Right renal cortex interstitium (tissue), 3 donors: ENCODE measurements around the gene RGL4. TPM values are rescaled to one million over a fixed set of nuclear protein-coding genes. Genes with fewer than 3 reads are reported as not detected.

ENCODE experiments used
- DNase-seq, 3 donors: peaks; one replicate each; pipeline ENCODE4 v3.0.0-alpha.2; 2013; ENCODE audit warnings: low read depth in 3 of 3, low spot score in 2 of 3
- polyA plus RNA-seq, 3 donors: library from polyadenylated mRNA; unstranded; fragments of 120-200 nt; gene quantifications; one replicate each; pipeline ENCODE4 v1.2.1, GENCODE V29; 2013; ENCODE audit not compliant: insufficient read length in 3 of 3

RGL4 gene
- polyA plus RNA-seq, 3 donors = 1.8 to 3.1 (median 2.1) TPM

DNA sequence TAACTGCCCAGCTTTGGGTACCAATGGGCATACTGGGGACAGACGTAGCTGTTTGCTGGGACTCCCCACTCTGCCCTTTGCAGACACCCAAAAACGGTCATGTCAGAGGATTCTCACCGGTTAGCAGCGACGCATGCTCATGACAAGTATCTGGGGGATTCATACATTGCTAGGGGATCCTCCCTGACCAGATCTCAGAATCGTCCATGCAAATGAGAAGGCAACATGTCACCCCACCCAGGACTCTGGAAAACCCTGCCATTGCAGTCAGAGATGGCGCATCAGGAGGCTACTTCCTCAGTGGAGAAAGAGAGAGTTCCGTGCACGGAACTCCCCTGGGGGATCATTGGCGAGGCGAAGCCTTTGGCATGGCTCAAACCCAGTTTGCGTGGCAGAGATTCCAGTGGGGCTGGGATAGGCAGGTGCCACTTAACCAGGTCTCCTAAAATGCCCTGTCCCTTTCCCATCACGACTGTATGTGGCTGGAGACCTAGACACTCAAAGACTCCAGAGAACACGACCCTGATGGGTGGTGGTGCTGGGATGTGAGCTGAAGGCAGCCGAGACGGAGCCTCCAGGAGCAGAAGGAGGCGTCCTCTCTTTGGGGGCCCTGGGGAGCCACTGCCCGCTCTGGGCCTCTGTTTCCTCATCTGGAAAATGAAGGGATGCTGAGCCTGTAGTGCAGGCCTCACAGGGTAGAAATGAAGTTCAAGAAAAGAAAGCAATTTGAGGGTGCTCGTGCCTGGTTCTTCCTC lies 4.9 kb downstream of the RGL4 start:
- no peak for DNase-seq

DNA sequence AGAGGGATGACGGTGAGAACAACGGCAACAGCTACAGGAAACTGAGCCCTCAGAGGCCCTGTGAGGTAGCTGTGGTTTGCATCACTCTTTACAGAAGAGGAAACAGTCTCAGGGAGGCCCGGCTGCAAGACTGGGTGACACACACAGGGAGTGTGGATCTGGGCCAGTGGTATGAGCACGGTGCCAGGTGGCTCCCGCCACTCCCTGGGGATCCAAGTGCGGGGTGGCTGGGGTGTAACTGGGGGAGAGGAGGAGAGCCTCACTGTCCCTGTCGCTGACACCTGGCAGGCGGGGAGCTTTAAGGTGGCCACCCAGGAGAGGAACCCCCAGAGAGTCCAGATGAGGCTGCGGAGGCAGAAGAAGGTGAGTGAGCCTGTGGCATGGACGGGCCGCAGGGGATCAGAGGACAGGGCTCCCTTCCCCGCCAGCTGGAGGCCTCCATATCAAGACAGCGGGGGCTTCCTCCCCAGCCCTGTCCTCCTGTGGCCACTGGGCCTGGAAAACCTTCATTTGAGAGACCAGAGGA lies 5.6 kb downstream of the RGL4 start:
- DNase-seq = no peak

DNA sequence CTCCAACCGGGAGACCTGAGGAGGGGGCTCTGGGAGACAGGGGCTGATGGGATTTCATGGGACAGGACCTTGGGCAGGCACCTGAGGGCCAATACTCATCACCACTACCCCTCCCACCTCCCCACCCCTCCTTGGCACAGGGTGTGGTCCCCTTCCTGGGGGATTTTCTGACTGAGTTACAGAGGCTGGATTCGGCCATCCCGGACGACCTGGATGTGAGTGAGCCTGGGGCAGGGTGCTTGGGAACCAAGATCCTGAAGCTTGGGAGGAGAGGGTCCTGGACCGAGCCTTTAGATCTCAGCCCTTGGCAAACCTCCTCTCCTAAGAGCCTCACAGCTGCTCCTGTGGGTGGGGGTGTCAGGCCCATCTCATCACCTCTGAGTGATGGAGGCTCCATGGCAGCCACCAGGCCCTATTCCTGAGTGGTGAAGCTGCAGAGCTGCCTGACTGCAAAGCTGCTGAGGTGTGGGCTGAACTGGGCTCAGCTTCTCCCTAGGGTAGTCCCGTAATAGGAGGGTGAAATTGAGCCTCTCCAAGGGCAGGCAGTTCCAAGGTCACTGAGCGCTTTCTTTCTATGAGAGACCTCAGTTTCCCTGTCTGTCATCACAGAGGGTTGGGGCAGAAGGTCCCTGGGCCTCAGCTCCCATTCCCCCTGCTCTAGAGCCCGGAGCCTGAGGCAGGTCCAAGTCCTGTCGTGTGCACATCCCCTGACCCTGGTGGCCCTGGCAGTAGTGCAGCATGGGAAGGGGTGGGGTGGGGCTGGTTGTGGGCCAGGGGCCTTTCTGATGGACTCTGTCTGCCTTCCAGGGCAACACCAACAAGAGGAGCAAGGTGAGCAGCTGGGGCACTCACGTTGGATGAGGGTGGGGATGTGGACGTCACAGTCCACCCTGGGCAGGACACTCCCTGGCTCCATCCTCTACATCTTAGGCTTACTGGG lies 6.5 kb downstream of the RGL4 start:
- DNase-seq = no peak

DNA sequence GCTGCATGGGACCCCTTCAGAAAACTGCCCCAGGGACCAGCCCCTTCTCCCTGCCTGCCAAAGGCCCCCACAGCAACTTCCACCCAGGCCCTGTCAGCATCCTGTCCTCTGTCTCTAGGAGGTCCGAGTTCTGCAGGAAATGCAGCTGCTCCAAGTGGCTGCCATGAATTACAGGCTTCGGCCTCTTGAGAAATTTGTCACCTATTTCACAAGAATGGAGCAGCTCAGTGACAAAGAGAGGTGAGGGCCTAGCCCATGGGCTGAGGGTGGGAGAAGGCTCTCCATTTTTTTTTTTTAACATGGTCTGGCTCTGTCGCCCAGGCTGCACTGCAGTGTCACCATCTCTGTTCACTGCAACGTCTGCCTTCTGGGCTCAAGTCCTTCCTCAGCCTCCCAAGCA lies 7.3 kb downstream of the RGL4 start:
- DNase-seq = no peak

DNA sequence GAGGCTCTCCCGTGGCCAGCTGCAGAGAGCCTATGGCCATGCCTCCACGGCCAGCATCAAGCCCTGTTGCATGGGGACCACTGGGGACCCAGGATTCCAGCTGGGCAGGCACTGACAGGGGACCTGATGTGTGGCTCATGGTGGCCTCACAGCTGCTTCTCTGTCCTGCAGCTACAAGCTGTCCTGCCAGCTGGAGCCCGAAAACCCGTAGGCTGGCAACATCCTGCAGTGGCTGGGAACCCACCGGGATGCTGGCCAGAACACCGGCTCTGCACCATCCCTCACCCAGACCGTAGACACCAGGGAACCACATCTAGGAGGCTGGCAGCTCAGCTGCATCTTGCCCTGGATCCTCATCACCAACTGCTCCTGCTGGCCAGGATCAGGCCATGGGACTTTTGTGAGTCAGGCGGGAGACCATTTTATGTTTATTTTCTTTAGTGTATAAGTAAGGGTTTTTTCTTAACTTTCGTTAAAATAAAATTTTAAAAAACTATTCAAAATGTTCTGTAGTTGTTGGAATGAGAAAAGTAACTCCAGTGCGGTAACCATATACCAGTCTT lies 7.9 kb downstream of the RGL4 start:
- DNase-seq = no peak

DNA sequence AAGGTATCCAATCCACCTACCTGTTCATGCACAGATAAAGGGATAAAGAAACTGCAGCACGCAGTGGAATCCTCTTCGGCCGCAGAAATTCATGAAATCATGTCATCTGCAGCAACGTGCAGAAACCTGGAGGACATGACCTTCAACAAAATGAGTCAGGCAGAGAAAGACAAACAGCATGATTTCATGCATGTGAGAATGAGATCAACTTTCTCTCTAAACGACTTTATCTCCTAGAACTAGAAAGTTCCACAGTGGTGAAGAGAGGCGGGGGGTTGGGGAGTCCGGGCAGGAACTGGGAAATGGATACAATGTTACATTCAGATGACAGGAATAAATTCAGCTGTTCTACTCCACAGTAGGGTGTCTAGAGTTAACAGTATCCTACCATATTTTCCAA lies 9.9 kb downstream of the RGL4 start:
- no peak for DNase-seq

DNA sequence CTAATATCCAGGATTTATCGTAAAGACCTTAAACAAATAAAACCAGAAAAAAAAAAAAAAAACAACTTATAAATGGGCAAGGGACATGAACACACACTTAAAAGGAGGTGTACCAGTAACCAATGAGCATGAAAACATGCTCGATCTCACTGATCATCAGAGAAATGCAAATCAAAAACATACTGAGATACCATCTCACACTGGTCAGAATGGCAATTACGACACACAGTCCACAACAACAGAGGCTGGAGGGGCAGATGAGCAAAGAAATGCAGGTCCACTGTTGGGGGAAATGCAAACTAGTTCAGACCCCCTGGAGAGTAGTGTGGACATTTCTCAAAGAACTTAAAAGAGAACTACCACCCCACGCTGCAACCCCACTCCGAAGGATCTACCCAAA lies 13.2 kb downstream of the RGL4 start:
- no peak for DNase-seq

DNA sequence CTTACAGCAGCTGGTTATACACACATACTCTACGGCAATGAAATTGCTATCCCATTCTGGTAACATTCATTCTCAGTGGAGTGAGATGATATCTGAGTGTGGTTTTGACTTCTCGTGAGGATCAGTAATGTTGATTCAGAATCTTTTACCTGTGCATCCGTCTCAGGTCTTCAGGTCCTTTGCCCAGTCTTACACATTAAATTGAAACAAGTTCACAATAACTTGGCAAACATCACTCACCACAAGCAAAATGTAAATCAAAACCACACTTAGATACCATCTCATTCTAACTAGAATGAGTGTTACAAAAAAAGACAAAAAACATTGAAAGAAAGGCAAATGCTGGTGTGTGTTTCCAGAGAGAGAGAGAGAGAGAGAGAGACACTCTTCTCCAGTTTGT lies 14.0 kb downstream of the RGL4 start:
- DNase-seq = no peak

DNA sequence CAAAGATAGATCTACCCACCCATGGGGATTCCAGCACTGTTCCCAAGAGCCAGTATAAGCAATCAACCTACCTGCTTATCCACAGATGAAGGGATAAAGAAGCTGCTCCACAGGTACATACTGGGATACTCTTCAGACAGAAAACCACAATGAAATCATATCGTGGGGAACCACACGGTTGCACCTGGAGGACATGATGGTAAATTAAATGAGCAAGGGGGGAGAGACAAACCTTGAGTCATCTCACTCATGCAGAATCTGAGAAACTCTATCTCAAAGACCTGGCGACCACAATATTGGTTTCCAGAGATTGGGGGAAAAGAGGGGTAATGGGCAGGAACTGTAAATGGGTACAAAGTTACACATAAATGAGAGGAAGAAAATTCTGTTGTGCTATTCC lies 14.5 kb downstream of the RGL4 start:
- DNase-seq = no peak

DNA sequence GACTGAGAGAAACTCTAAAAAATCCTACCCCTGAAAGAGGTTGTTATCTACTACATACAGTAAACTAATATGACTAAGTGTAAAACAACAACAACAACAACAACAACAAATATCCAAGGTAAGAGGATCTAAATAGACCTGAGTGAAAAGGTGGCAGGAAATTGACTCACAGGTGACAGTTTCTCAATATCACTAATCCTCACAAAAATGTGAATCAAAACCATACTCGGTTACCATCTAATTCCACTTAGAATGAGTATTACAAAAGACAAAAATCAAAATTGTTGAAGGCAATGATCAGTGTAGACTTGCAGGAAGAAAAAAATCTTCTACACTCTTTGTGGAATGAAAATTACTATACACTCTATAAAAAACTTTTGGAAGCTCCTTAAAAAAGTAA lies 17.5 kb downstream of the RGL4 start:
- DNase-seq = no peak

DNA sequence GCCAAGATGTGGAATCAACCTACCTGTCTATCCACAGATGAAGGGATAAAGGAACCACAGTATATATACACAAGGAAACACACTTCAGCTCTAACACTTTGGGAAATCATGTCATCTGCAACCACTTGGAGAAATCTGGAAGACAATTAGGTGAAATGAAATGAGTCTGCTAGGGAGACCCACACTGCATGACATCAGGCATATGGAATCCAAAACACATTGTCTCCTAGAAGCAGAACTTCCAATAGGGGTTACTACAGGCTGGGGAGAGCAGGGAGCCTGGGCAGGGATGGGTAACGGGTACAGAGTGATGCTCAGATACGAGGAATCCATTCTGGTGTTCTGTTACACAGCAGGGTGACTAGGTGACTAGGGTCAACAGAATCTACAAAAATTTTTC lies 18.3 kb downstream of the RGL4 start:
- DNase-seq = no peak

DNA sequence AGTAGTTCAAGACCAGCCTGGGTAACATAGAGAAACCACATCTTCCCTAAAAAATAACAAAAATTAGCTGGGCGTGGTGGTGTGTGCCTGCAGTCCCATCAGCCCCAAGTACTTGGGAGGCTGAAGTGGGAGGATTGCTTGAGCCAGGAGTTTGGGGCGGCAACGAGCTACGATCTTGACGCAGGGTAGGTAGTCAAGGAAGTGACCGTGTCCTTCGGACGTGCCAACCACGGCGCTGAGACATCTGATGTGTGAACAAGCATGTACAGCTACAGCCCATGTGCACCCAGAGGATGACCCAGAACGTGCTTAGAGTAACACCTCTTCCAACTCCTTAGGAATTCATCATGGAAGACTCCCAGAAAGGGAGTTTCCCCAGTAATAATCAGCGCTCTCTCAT lies 21.4 kb downstream of the RGL4 start:
- DNase-seq = no peak

DNA sequence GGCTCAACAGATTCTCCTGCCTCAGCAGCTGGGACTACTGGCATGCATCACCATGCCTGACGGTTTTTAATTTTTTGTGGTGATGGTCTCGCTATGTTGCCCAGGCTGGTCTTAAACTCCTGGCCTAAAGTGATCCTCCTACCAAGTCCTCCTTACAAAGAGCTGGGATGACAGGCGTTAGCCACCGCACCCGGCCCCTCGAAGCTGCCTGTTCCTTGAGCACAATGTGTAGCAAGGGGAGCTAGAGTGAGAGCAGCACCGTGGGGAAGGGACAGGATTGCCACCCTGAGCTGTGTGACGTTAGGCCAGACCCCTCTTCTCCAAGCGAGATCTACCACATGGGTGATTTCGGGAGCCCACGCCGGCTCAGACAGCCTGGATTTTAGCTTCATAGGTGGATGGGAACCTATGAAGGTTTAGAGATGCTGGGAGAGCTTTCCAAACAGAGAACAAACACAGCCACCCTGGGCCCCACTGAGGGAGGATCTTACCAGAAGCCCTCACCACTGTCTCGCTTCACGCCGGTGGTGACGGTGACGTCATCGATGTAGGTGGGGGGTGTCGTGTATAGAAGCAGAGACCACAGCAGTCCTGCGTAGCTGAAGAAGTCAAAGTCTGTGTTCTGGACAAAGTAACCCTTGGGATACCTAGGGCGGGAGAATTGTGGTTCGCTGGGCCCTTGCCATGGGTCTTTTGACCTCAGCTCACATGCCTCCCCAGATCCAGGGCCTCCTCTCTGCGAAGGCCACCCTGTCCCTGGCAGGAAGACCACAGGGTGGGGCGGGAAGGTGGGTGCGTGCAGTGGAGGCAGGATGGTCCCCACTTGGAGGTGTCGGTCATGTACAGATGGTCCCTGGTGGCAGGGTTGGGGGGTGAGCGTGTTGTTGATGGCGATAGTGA lies 23.1 kb downstream of the RGL4 start:
- DNase-seq = no peak

DNA sequence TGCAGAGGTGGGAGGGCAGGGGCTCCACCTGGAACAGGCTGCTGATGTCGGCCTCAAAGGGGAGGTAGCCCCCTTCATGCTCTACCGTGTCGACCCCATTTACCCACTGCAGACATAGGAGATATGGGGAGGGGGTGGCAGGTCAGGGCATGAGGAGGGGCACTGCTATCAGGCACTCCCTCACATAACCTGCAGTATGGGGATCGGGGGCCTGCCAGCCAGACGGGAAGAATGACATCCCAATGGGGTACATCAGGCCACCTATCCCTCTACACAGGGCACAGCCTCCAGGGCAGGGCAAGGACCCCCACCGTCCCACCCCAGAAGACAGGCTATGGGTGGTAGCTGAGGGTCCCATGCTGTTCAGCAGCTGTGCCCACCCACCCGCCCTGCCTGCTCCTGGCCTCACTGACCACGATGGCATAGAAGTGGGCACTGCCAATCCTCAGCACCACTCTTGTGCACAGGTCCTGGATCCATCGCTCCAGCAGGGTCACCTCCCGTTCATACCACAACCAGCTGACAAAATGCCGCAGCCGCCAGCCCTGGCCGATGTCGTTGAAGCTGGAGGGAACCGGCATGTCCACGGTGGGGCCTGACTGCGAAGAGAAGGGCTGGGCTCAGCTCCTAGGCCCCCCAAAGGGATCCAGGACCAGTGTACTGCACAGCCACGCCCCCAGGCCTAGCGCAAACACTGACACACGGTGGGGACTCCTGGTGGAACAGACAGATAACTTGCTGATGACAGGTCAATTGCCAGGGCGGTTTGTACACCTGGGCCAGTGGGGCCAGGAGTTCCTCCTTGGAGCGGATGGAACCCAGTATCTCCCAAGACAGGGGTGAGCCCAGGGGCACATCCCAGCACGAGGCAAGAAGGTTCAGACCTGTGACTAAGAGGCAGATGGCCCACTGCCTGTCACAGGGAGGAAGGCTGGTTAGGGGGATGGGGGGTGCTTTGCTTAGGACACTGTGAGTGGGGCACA lies 24.1 kb downstream of the RGL4 start:
- no peak for DNase-seq

DNA sequence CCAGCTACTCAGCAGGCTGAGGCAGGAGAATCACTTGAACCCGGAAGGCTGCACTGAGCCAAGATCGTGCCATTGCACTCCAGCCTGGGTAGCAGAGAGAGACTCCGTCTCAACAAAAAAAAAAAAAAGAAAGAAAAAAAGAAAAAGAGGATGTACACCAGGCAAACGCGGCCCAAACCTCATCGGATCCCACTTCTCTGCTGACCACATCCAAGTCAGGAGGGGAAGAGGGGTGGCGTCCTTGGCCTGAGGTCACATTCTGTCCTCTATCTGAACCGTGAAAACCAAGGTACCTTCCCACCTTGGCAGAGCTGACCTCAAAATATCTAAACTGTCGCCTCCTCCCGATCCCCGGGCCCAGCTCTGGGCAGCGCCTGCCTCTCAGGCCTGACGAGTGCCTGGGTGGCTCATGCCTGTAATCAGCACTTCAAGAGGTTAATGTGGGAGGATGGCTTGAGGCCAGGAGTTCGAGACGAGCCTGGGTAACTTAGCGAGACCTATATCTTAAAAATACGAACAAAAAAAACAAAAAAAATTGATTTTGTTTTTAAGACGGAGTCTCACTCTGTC lies 25.1 kb downstream of the RGL4 start:
- DNase-seq = no peak

DNA sequence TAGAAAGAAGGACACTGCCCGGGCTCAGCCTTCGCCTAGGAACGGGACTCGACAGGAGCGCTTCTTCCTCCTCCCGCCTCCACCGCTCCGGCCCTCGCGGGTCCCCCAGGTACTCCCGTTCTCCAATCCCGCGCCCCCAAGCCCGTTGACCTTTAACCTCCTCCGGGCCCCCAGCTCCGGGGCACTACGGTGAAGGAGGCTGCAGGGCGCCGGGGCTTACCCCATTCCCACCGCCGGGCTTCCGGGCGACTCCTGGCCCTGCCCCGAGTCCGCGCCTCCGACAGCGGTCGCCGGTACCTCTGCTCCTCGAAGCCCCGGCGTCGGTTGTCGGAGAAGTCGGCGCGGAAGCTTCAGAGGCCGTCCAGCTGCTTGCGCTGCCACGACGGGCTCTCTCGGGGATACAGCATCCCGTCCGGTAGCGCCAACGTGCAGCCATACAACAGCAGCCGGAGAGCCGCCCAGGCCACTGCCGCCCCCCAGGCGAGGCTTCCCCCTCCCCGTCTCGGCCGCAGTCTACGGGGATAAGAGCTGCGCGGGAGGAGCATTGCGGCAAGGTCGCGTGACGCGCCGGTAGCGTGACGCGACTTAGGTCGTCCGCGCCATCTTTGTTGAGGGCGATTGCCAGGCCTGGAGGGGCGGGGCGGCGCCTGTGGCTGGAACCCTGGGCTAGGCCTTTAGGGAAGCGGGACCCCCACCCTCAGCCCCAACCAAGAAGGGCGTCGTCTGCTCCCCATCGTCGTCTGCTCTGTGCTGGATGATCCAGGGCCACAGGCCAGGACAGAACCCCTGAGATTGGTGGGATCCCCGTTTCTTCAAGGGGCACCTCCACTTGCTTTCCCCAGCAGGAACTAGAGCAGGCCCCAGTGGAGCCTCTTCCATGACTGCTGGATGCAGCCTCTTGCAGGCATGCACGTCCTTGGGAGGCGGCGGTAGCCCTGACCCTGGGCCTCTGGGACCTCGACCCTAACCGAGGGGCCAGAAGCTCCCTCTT lies 26.3 kb downstream of the RGL4 start:
- peak; percentile 68 to 76 (median 75) for DNase-seq

DNA sequence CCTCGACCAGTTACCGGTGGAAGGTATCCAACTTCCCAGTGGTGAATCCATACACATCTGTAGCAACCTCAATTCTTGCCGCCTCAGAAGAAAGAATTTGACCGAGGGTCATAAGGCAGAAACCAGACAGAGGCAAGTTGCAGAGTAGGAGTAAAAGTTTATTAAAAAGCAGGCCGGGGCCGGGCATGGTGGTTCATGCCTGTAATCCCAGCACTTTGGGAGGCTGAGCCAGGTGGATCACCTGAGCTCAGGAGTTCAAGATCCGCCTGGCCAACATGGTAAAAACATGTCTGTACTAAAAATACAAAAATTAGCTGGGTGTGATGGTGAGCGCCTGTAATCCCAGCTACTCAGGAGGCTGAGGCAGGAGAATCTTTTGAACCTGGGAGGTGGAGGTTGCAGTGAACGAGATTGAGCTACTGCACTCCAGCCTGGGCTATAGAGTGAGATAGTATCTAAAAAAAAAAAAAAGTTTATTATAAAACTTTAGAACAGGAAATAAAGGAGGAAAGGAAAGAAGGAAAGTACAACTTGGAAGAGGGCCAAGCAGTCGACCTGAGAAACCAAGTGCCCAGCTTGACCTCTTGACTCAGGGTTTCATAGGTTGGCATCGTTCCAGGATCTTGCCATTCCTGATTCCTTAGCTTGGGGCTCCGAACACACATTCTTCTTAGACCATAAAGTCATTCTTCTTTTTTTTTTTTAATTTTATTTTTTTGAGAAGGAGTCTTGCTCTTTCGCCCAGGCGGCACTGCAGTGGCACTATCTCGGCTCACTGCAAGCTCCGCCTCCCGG lies 27.8 kb downstream of the RGL4 start:
- DNase-seq = no peak
